ENCODE measurements around the gene SLC7A7. TPM values are rescaled to one million over a fixed set of nuclear protein-coding genes. Genes with fewer than 3 reads are reported as not detected.
"Not testable (repeated sequence)": the region's sequence is repeated elsewhere in the genome, so short reads cannot be mapped to it uniquely, and the experiment has no call there.

SLC7A7 gene
- polyA plus RNA-seq, 1 donor from 2014 or later = not detected

DNA sequence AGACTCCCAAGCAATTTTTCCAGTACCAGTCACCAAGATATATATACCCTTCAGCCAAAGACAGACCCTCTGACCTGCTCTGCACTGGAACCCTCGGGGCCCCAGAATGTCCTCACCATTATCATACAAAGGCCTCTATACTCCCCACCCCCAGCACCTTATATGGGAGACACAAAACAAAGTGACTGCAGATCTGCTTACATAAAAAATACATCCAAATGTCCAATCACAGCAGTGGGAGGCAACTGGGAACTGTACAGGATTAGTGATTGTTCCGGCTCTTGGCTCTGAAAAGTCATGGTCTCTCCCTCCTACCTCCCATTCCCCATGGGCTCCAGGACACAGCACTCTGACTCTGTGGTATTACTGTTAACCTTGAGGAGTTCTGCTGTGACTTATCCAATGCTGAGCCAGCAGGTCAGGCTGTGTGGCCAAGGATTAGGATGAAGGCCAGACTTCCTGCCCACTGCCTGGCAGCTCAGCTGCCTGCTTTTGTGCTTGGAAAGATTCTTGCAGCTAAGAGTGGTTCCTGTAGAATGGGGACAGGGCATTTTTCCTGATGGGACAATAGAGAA lies 35.0 kb downstream of the SLC7A7 start:
- Histone ChIP-seq H3K27me3 (ENCODE audit: insufficient read depth, low read depth, low read length) (no peaks in the 10 kb centered on the region), H3K9me3 (ENCODE audit: low read length) (no peaks in the 10 kb centered on the region), H3K36me3 (ENCODE audit: insufficient read depth, low read length) (no peaks in the 10 kb centered on the region), H3K27ac (ENCODE audit: low read length) (no peak overlapping the region), H4K20me1 (ENCODE audit: insufficient read depth) (no peaks in the 10 kb centered on the region), H3K79me2 (replicated peaks; ENCODE audit: insufficient read depth, low read length) (no peaks in the 10 kb centered on the region), H3K4me3 (ENCODE audit: low read length) (no peak overlapping the region), H3K9me2 (ENCODE audit: insufficient read depth, low read length) (no peaks in the 10 kb centered on the region), H2AFZ (ENCODE audit: low read depth, low read length) (no peak overlapping the region), H3K9ac (ENCODE audit: low read length) (no peak overlapping the region), H3K4me2 (ENCODE audit: low read length) (no peak overlapping the region), H3F3A (ENCODE audit: insufficient read depth, low read length, poor library complexity, severe bottlenecking) (no peaks in the 10 kb centered on the region)
- TF ChIP-seq EP300 (conservative IDR thresholded peaks at IDR 0.05; ENCODE audit: poor library complexity, severe bottlenecking) = no peak

DNA sequence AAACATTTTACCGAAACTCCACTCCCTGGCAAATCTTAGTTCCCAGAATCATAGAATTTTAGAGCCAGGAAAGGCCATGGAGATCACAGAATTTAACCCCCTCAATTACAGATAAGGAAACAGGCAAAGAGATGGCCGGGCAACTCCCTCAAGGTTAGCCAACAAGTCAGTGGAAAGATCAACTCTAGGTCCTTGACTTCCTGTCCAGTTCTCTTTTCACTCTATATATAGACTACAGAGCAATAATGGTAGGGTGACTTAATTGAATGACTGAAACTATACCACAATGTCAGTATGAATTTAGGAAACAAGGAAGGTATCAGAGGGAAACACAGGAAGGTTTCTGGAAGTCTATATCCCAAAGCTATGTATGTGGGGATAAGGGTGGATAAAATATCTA lies 37.2 kb downstream of the SLC7A7 start:
- Histone ChIP-seq H3K27ac (ENCODE audit: low read length) (no peak overlapping the region), H3K4me2 (ENCODE audit: low read length) (no peak overlapping the region), H3K4me3 (ENCODE audit: low read length) (no peak overlapping the region), H3K79me2 (replicated peaks; ENCODE audit: insufficient read depth, low read length) (no peaks in the 10 kb centered on the region), H3K27me3 (ENCODE audit: insufficient read depth, low read depth, low read length) (no peaks in the 10 kb centered on the region), H3K9me3 (ENCODE audit: low read length) (no peaks in the 10 kb centered on the region), H4K20me1 (ENCODE audit: insufficient read depth) (no peaks in the 10 kb centered on the region), H3K9me2 (ENCODE audit: insufficient read depth, low read length) (no peaks in the 10 kb centered on the region), H3K9ac (ENCODE audit: low read length) (no peak overlapping the region), H3K36me3 (ENCODE audit: insufficient read depth, low read length) (no peaks in the 10 kb centered on the region), H3F3A (ENCODE audit: insufficient read depth, low read length, poor library complexity, severe bottlenecking) (no peaks in the 10 kb centered on the region), H2AFZ (ENCODE audit: low read depth, low read length) (no peak overlapping the region)
- TF ChIP-seq POLR2AphosphoS5 (IDR thresholded peaks at IDR 0.05) (no peak), MXI1 (conservative IDR thresholded peaks at IDR 0.05; ENCODE audit: poor library complexity, severe bottlenecking) (no peak)
- TF ChIP-seq, protein P1, sequence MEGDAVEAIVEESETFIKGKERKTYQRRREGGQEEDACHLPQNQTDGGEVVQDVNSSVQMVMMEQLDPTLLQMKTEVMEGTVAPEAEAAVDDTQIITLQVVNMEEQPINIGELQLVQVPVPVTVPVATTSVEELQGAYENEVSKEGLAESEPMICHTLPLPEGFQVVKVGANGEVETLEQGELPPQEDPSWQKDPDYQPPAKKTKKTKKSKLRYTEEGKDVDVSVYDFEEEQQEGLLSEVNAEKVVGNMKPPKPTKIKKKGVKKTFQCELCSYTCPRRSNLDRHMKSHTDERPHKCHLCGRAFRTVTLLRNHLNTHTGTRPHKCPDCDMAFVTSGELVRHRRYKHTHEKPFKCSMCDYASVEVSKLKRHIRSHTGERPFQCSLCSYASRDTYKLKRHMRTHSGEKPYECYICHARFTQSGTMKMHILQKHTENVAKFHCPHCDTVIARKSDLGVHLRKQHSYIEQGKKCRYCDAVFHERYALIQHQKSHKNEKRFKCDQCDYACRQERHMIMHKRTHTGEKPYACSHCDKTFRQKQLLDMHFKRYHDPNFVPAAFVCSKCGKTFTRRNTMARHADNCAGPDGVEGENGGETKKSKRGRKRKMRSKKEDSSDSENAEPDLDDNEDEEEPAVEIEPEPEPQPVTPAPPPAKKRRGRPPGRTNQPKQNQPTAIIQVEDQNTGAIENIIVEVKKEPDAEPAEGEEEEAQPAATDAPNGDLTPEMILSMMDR (IDR thresholded peaks at IDR 0.05; ENCODE audit: poor library complexity, severe bottlenecking) = no peak

DNA sequence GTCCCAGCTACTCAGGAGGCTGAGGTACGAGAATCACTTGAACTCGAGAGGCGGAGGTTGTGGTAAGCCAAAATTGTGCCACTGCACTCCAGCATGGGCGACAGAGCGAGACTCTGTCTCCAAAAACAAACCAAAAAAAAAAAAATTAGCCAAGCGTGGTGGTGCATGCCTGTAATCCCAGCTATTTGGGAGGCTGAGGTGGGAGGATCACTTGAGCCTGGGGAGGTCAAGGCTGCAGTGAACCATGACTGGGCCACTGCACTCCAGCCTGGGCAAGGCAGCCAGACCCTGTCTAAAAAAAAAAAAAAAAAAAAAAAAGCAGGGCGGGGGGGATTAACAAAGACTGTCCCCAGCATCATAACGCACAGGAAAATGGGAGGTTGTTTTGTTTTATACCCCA lies 38.4 kb downstream of the SLC7A7 start:
- H3F3A ChIP-seq (ENCODE audit: insufficient read depth, low read length, poor library complexity, severe bottlenecking); H3K79me2 ChIP-seq (replicated peaks; ENCODE audit: insufficient read depth, low read length); H3K9me3 ChIP-seq (ENCODE audit: low read length); H3K4me3 ChIP-seq (ENCODE audit: low read length); H3K9ac ChIP-seq (ENCODE audit: low read length); H3K9me2 ChIP-seq (ENCODE audit: insufficient read depth, low read length); H4K20me1 ChIP-seq (ENCODE audit: insufficient read depth); H3K27ac ChIP-seq (ENCODE audit: low read length); H3K36me3 ChIP-seq (ENCODE audit: insufficient read depth, low read length); H3K27me3 ChIP-seq (ENCODE audit: insufficient read depth, low read depth, low read length); H2AFZ ChIP-seq (ENCODE audit: low read depth, low read length); H3K4me2 ChIP-seq (ENCODE audit: low read length): not testable (repeated sequence)

DNA sequence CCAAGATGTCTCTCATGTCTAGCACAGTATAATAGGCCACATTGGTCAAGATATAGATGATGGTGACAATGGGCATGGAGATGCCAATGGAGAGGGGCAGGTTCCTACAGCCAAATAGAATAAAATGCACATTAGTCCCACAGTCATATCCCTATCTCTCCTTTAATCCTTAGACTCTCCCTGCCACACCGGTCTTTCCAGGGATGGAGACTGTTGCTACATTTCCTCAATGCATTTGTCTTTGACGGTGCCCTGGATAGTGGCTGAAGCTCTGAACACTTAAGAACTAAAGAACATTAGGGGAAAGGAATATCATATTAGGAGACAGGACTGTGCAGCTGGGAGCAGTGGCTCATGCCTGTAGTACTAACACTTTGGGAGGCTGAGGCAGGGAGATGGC lies 39.0 kb downstream of the SLC7A7 start:
- Histone ChIP-seq H3K4me3 (ENCODE audit: low read length) (no peak overlapping the region), H3F3A (ENCODE audit: insufficient read depth, low read length, poor library complexity, severe bottlenecking) (no peaks in the 10 kb centered on the region), H3K79me2 (replicated peaks; ENCODE audit: insufficient read depth, low read length) (no peaks in the 10 kb centered on the region), H3K27ac (ENCODE audit: low read length) (no peak overlapping the region), H2AFZ (ENCODE audit: low read depth, low read length) (no peak overlapping the region), H3K9me3 (ENCODE audit: low read length) (no peaks in the 10 kb centered on the region), H3K4me2 (ENCODE audit: low read length) (no peak overlapping the region), H3K27me3 (ENCODE audit: insufficient read depth, low read depth, low read length) (no peaks in the 10 kb centered on the region), H3K36me3 (ENCODE audit: insufficient read depth, low read length) (no peaks in the 10 kb centered on the region), H3K9me2 (ENCODE audit: insufficient read depth, low read length) (no peaks in the 10 kb centered on the region), H3K9ac (ENCODE audit: low read length) (no peak overlapping the region), H4K20me1 (ENCODE audit: insufficient read depth) (no peaks in the 10 kb centered on the region)
- TF ChIP-seq RAD21 (conservative IDR thresholded peaks at IDR 0.05) (no peak), TAF1 (IDR thresholded peaks at IDR 0.05; ENCODE audit: low read depth) (no peak), SMC3 (conservative IDR thresholded peaks at IDR 0.05; ENCODE audit: poor library complexity) (no peak), POLR2AphosphoS5 (IDR thresholded peaks at IDR 0.05) (no peak), MXI1 (conservative IDR thresholded peaks at IDR 0.05; ENCODE audit: poor library complexity, severe bottlenecking) (no peak)
- TF ChIP-seq, protein P1 (IDR thresholded peaks at IDR 0.05; ENCODE audit: poor library complexity, severe bottlenecking) = no peak
- TF ChIP-seq, protein P2, sequence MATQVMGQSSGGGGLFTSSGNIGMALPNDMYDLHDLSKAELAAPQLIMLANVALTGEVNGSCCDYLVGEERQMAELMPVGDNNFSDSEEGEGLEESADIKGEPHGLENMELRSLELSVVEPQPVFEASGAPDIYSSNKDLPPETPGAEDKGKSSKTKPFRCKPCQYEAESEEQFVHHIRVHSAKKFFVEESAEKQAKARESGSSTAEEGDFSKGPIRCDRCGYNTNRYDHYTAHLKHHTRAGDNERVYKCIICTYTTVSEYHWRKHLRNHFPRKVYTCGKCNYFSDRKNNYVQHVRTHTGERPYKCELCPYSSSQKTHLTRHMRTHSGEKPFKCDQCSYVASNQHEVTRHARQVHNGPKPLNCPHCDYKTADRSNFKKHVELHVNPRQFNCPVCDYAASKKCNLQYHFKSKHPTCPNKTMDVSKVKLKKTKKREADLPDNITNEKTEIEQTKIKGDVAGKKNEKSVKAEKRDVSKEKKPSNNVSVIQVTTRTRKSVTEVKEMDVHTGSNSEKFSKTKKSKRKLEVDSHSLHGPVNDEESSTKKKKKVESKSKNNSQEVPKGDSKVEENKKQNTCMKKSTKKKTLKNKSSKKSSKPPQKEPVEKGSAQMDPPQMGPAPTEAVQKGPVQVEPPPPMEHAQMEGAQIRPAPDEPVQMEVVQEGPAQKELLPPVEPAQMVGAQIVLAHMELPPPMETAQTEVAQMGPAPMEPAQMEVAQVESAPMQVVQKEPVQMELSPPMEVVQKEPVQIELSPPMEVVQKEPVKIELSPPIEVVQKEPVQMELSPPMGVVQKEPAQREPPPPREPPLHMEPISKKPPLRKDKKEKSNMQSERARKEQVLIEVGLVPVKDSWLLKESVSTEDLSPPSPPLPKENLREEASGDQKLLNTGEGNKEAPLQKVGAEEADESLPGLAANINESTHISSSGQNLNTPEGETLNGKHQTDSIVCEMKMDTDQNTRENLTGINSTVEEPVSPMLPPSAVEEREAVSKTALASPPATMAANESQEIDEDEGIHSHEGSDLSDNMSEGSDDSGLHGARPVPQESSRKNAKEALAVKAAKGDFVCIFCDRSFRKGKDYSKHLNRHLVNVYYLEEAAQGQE (IDR thresholded peaks at IDR 0.05; ENCODE audit: borderline replicate concordance) = no peak

Data from neural cell (in vitro differentiated cells).